GM10266 (cell line): ENCODE measurements around the gene ZNF646.

Experiments used
- DNase-seq: peaks from one replicate; pipeline ENCODE4 v3.0.0; 2012; ENCODE audit errors: extremely low spot score
- TF ChIP-seq, protein P1 (sequence below): IDR thresholded peaks from 2 replicates; pipeline ENCODE4 v1.5.1; 2012; ENCODE audit warnings: mild to moderate bottlenecking, low read depth; ENCODE audit not compliant: control insufficient read depth, insufficient read depth; ENCODE audit errors: missing control alignments

ZNF646 gene

DNA sequence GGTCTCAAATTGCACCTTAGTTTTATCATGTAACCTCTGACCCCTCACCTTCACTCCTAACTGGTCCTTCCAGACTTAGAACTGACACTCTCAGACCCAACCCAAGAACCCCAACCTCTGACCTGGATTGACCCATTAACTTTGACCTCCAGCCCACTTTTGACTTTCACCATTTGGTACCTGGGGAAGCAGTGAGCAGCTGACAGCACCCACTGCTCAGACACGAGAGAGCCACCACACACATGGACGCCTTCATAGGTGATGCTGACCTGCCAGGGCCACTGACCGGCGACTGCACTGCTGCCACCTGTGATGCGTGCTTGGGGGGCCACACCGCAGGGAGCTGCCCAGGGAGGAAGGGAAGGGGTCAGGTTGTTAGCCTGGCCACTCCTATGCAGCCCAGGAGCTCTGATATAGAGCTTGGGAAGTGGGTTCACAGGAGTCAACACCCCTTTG is 58.9 kb downstream of the ZNF646 start:
- TF ChIP-seq, protein P1, sequence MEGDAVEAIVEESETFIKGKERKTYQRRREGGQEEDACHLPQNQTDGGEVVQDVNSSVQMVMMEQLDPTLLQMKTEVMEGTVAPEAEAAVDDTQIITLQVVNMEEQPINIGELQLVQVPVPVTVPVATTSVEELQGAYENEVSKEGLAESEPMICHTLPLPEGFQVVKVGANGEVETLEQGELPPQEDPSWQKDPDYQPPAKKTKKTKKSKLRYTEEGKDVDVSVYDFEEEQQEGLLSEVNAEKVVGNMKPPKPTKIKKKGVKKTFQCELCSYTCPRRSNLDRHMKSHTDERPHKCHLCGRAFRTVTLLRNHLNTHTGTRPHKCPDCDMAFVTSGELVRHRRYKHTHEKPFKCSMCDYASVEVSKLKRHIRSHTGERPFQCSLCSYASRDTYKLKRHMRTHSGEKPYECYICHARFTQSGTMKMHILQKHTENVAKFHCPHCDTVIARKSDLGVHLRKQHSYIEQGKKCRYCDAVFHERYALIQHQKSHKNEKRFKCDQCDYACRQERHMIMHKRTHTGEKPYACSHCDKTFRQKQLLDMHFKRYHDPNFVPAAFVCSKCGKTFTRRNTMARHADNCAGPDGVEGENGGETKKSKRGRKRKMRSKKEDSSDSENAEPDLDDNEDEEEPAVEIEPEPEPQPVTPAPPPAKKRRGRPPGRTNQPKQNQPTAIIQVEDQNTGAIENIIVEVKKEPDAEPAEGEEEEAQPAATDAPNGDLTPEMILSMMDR, result no peak
- DNase-seq, result no peak
